ENCODE results near the gene WDR5B.

DNA sequence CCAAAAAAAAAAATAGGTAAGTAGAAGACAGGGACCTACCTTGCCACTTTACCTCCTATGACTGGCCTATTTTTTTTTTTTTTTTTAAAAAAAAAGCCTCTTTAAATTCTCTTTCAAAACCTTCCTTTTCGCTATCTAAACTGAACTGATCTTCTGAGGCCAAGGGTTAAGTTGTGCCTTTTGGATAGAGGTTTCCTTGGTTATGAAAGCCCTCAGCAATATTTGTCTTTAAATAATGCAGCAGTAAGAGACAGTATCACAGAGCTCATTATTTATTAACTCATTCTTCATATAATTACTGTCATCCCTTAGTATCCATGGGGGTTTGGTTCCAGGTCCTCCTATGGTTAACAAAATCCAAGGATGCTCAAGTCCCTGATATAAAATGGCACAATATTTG is 41.8 kb downstream of the WDR5B start:
- TF ChIP-seq SUZ12 (IDR thresholded peaks at IDR 0.05; ENCODE audit: extremely low read depth, insufficient read depth, insufficient read length) (no peak), YY1 (IDR thresholded peaks at IDR 0.05; ENCODE audit: insufficient read depth, insufficient read length) (no peak), ZNF274 (IDR thresholded peaks at IDR 0.05; ENCODE audit: low read depth, low read length) (no peak)
